Hepatocyte (in vitro differentiated cells): ENCODE data around the gene STMN3. TPM values are rescaled to one million over a fixed set of nuclear protein-coding genes. Genes with fewer than 3 reads are reported as not detected.

Experiments used
- DNase-seq: peaks from one replicate; pipeline ENCODE4 v3.0.0-alpha.2; 2016; ENCODE audit warnings: low spot score
- H2AFZ ChIP-seq: fragments of 200-600 bp; sonication (generic); 2 replicates; pipeline ENCODE4 v1.6.0; 2016; ENCODE audit warnings: antibody characterized with exemption, mild to moderate bottlenecking
- H3K27ac ChIP-seq: fragments of 200-600 bp; sonication (generic); 2 replicates; pipeline ENCODE4 v1.5.1; 2016; ENCODE audit warnings: mild to moderate bottlenecking
- H3K27me3 ChIP-seq: fragments of 200-600 bp; sonication (generic); 2 replicates; pipeline ENCODE4 v1.6.1; 2016
- H3K36me3 ChIP-seq: fragments of 200-600 bp; sonication (generic); replicated peaks from 2 replicates; pipeline ENCODE4 v1.5.1; 2016; ENCODE audit warnings: low read depth; ENCODE audit not compliant: insufficient read depth
- H3K4me1 ChIP-seq: fragments of 200-600 bp; sonication (generic); 2 replicates; pipeline ENCODE4 v1.5.1; 2016; ENCODE audit warnings: mild to moderate bottlenecking, moderate library complexity; ENCODE audit not compliant: insufficient read depth
- H3K4me2 ChIP-seq: fragments of 200-600 bp; sonication (generic); 2 replicates; pipeline ENCODE4 v1.6.0; 2016
- H3K4me3 ChIP-seq: fragments of 200-600 bp; sonication (generic); 2 replicates; pipeline ENCODE4 v1.5.1; 2016; ENCODE audit warnings: mild to moderate bottlenecking
- H3K79me2 ChIP-seq: fragments of 200-600 bp; sonication (generic); 2 replicates; pipeline ENCODE4 v1.6.0; 2017; ENCODE audit warnings: mild to moderate bottlenecking
- H3K9me2 ChIP-seq: fragments of 200-600 bp; sonication (generic); replicated peaks from 2 replicates; pipeline ENCODE4 v1.6.0; 2017; ENCODE audit warnings: mild to moderate bottlenecking; ENCODE audit not compliant: insufficient read depth
- H3K9me3 ChIP-seq: fragments of 200-600 bp; sonication (generic); 2 replicates; pipeline ENCODE4 v1.5.1; 2016; ENCODE audit warnings: low read depth, mild to moderate bottlenecking
- H4K20me1 ChIP-seq: fragments of 200-600 bp; sonication (generic); 2 replicates; pipeline ENCODE4 v1.6.0; 2016; ENCODE audit warnings: mild to moderate bottlenecking; ENCODE audit not compliant: insufficient read depth, poor library complexity, severe bottlenecking
- EZH2 ChIP-seq: fragments of 200-600 bp; sonication (generic); IDR thresholded peaks from 2 replicates; pipeline ENCODE4 v1.6.1; 2016; ENCODE audit warnings: antibody characterized with exemption, mild to moderate bottlenecking, borderline replicate concordance
- EZH2phosphoT487 ChIP-seq: fragments of 200-600 bp; sonication (generic); IDR thresholded peaks from one replicate; pipeline ENCODE4 v1.6.1; 2018; ENCODE audit warnings: antibody characterized with exemption, mild to moderate bottlenecking, low read depth, moderate library complexity; ENCODE audit not compliant: unreplicated experiment, severe bottlenecking
- WGBS: methylation state at CpG from one replicate; pipeline ENCODE4 v1.1.6; 2016; ENCODE audit warnings: low lambda C conversion rate; ENCODE audit errors: missing lambda C conversion rate; 5-methylcytosine and 5-hydroxymethylcytosine counted together
- polyA plus RNA-seq: library from polyadenylated mRNA; unstranded; fragments of >200 nt; fragmentation: Nextera tagmentation; extraction: Ambion mirVana; gene quantifications from 2 replicates; pipeline ENCODE4 v1.2.1, GENCODE V29; 2016
- total RNA-seq: library from RNA; depleted of rRNA; stranded (reverse); fragments of >200 nt; gene quantifications from 2 replicates; pipeline ENCODE4 v1.2.3, GENCODE V29; 2014
- TF ChIP-seq, protein P1 (sequence below): fragments of 200-600 bp; sonication (generic); IDR thresholded peaks from 2 replicates; pipeline ENCODE4 v1.5.1; 2016; ENCODE audit warnings: antibody characterized with exemption, mild to moderate bottlenecking; ENCODE audit not compliant: poor library complexity

The STMN3 gene
- total and polyA plus RNA-seq, 2 experiments from 2014 or later, result 14.4 to 18.2 TPM

DNA sequence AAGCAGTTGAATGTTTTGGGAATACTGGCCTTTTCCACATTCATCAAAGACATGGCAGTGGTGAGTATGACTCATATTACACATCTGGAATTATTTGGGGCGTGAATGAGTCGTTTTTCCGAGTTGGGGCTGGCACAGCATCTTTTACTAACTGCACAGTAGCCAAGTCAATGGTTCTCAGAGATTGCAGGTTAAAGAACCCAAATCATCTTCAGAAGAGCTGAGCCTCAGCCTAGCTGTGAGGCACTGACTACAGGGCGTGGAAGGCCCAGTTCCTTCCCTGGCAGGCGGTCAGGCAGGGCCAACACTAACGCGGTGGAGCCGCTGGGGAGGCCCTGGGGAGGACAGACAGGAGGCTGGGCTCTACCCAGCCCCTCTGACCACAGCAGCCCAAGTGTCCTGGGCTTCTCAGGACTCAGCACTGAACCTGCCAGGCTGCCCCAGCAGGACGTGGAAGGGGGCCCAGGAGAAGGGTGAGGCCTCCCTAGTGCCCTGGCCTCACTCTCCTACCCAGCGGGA is 59.1 kb downstream of the STMN3 start:
- Histone ChIP-seq H3K9me2 (no peaks in the 10 kb centered on the region), H3K9me3 (no peaks in the 10 kb centered on the region), H4K20me1 (no peaks in the 10 kb centered on the region), H3K4me3 (no peak overlapping the region), H3K4me1 (no peaks in the 10 kb centered on the region), H3K27me3 (no peaks in the 10 kb centered on the region), H3K4me2 (no peak overlapping the region), H3K27ac (no peak overlapping the region), H3K79me2 (no peaks in the 10 kb centered on the region), H3K36me3 (no peaks in the 10 kb centered on the region), H2AFZ (no peak overlapping the region)
- no peak for TF ChIP-seq EZH2phosphoT487
- TF ChIP-seq, protein P1, sequence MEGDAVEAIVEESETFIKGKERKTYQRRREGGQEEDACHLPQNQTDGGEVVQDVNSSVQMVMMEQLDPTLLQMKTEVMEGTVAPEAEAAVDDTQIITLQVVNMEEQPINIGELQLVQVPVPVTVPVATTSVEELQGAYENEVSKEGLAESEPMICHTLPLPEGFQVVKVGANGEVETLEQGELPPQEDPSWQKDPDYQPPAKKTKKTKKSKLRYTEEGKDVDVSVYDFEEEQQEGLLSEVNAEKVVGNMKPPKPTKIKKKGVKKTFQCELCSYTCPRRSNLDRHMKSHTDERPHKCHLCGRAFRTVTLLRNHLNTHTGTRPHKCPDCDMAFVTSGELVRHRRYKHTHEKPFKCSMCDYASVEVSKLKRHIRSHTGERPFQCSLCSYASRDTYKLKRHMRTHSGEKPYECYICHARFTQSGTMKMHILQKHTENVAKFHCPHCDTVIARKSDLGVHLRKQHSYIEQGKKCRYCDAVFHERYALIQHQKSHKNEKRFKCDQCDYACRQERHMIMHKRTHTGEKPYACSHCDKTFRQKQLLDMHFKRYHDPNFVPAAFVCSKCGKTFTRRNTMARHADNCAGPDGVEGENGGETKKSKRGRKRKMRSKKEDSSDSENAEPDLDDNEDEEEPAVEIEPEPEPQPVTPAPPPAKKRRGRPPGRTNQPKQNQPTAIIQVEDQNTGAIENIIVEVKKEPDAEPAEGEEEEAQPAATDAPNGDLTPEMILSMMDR, result no peak
- TF ChIP-seq EZH2, result no peak
- WGBS, result 89% methylated on average over 10 of the region's 10 CpGs
- no peak for DNase-seq

DNA sequence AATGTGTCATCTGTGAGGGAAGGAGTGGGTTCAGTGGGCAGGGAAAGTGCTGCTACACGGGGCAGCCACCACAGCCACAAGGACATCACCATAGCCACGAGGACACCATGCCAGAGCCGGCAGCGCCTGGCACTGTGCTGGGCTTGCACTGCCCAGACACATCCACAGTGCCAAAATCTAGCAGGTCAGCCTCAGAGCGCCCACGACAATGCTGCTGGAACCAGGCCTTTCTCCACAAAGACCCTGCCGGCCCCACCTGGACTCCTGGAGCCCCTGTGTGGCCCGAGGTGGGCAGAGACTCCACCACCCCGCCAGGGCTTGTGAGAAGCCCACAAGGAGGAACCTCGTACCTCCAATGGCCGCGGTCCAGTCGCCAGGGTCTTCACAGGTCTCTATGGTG is 60.6 kb downstream of the STMN3 start:
- TF ChIP-seq EZH2phosphoT487 (no peak), EZH2 (no peak)
- TF ChIP-seq, protein P1, result no peak
- Histone ChIP-seq H3K79me2 (no peaks in the 10 kb centered on the region), H3K27ac (no peak overlapping the region), H3K9me3 (no peaks in the 10 kb centered on the region), H3K9me2 (no peaks in the 10 kb centered on the region), H3K27me3 (no peaks in the 10 kb centered on the region), H3K36me3 (no peaks in the 10 kb centered on the region), H4K20me1 (no peaks in the 10 kb centered on the region), H3K4me2 (no peak overlapping the region), H3K4me3 (no peak overlapping the region), H2AFZ (no peak overlapping the region), H3K4me1 (no peaks in the 10 kb centered on the region)
- DNase-seq, result no peak
- 97% methylated on average over 13 of the region's 13 CpGs for WGBS

DNA sequence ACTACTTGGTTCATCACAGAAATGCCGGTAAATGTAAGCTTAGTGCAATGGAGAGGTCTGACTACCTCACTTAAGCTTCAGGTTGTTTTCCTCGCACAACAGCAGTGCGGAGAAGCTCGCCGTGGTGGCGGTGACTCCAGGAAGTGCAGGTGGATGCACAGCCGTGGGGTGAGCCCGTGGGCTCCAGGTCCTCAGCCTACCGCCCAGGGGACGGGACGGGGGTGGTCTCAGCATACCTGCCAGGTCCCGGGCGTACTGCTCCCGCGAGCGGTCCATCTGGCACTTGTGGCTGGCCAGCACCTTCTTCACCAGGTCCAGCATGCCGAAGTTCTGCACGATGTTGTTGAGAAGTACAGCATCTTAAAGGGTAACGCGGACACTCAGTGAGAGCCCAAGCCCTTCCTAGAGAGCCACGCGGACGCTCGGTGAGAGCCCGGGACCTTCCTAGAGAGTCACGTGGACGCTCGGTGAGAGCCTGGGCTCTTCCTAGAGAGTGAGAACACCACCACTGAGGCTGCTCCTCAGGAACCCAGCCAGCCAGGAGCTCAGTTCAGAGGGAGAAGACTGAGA is 61.4 kb downstream of the STMN3 start:
- Histone ChIP-seq H2AFZ (no peak overlapping the region), H3K4me2 (no peak overlapping the region), H4K20me1 (no peaks in the 10 kb centered on the region), H3K4me1 (no peaks in the 10 kb centered on the region), H3K27ac (no peak overlapping the region), H3K4me3 (no peak overlapping the region), H3K9me2 (no peaks in the 10 kb centered on the region), H3K27me3 (no peaks in the 10 kb centered on the region), H3K79me2 (no peaks in the 10 kb centered on the region), H3K36me3 (no peaks in the 10 kb centered on the region), H3K9me3 (no peaks in the 10 kb centered on the region)
- no peak for TF ChIP-seq EZH2phosphoT487
- no peak for TF ChIP-seq EZH2
- TF ChIP-seq, protein P1, result no peak
- WGBS, result 98% methylated on average over 28 of the region's 28 CpGs
- DNase-seq, result no peak
